Fibroblast of upper back skin (primary cell): ENCODE results near the gene PPIC.

Experiments used
- DNase-seq: peaks from one replicate; pipeline ENCODE4 v3.0.0-alpha.2; 2013

PPIC gene

DNA sequence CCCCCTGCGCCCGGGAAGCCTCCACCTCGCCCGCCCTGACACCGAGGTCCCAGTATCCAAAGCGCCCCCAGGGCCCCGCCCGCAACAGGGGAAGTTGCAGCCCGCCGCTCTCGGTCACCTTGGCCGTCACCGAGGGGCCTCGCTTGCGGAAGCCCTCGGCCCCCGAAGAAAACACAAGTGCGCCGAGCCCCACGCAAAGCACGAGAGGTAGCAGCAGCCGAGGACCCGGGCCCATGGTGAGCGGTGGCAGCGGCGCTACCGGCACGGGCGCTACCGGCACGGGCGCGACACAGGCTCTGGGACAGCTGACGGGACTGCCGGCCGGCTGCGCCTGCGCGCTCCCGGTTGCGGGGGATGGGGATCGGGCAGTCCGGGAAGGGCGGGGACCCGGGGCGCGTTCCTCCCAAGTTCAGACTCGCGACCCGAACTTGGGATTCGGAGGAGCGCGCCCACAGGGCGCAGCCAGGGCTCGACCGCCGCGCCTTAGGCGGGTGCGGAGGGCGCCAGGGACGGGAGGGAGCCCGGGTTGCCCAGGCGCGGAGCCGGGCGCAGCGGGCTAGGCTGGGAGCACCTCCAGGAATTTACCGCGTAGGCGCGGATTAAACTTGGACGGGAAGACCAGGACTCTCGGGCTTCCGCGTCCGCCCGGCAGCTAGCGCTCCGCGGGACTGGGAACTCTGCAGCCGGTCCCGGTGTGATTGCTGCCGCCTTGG is at the start of gene PPIC:
PPIC (minus strand) TSS at position 335 of the 713 bp plus-strand sequence; CDS start at position 235, 100 bp downstream.
- peak; percentile 72 for DNase-seq

GRCh38 chr5:123085638-123086286 is 49.2 kb upstream of the PPIC start:
- DNase-seq: no peak

DNA sequence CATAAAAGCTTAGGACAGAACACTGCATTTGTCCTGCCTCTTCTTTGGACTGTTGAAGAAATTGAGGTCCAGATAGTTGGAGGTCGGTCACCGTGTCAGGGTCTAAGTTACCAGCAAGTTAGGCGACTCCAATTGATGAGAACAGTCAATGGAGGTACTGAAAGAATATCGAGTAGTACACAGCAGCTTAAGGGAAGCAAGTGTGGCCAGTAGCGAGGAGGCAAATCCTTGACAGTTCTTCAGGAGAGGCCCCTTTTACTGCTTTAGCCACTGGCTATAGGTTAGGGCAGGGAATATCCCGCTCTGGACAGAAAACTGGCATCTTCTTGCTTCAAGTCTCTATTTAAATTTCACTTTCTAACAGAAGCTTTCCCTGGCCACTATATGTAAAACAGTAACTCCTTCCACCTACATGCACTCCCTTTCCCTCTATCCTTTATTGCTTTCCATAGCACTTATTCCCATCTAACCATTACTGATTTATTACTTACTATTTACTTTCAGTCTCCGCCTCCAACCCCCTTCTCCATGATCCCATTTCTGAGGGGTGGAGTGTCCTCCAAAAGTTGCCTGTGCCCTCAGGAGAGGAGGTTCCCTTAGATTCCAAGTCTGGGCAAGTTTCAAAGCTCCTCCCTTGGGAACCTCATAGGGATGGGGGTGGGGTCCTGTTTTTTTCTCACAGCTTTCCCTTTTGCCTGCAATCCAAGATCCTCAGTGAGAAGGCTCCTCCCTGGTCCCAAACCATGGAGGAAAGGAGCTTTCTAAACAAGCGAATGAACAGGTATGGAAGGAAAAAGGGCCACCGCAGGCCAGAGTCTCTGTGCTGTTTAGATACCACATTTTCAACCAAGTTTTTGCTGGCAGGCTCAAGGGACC is 48.4 kb upstream of the PPIC start:
- no peak for DNase-seq

GRCh38 chr5:123083298-123083697 is 46.8 kb upstream of the PPIC start:
- DNase-seq: no peak

GRCh38 chr5:123080215-123080614 is 43.7 kb upstream of the PPIC start:
- no peak for DNase-seq

- no peak for DNase-seq
Measured at GRCh38 chr5:123075521-123076163, 39.1 kb upstream of the PPIC start.

GRCh38 chr5:123068368-123068938 is 31.9 kb upstream of the PPIC start:
- DNase-seq: no peak

GRCh38 chr5:123066016-123066415 is 29.5 kb upstream of the PPIC start:
- no peak for DNase-seq

DNA sequence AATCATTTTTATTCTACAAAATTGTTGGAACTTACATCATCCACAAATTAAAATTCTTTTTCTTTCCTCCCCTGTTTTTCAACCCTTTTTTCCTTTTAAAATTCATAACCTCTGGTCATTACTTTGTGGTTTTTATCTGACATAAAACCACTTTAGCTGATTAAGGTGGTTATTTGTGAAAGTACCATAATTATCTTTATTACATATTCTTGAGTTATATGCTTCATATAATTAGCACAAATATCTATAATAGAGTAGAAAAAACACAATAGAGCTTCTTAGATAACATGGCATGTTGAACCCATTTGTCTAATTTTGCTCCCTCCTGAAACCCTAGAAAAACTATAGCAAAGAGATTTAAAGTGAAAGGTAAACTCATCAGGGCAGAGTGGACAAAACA is 22.9 kb upstream of the PPIC start:
- DNase-seq: no peak

- no peak for DNase-seq
Measured at GRCh38 chr5:123051206-123051605, 14.7 kb upstream of the PPIC start.

- peak; percentile 37 for DNase-seq
Measured at GRCh38 chr5:123047706-123048105, 11.2 kb upstream of the PPIC start.

- no peak for DNase-seq
Measured at GRCh38 chr5:123046222-123046621, 9.7 kb upstream of the PPIC start.

DNA sequence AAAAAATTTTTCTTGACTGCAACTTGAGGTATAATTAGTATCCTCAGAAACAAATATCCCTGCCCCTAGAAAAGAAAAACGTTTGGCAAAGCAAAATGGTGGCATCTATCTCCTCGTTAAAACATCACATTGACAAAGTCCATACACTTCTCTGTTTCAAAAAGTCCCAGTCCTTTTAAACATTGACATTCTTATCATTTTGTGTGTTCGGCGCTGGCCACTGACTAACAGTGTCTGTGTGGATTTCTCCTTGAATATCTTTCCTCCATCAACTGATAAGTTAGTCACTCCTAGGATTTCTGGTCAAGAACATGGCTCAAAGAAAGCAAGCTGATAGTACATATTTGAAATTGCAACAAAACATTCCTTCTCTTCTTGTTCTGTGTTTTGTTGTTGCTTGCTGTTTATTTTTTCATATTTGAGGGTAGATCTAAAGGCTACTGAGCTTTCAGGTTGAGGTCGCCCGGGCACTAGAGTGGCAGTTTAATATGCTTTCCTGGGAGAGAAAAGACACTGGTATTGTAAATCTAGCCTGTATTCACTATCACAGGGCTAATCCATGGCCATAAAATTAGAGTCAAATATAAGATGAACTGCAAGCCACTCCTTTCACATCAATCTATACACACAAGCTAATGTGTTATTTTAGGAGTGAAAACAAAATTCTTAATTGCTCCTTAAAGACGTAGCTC is 8.5 kb upstream of the PPIC start:
- no peak for DNase-seq

- no peak for DNase-seq
Measured at GRCh38 chr5:123039673-123040072, 3.1 kb upstream of the PPIC start.

DNA sequence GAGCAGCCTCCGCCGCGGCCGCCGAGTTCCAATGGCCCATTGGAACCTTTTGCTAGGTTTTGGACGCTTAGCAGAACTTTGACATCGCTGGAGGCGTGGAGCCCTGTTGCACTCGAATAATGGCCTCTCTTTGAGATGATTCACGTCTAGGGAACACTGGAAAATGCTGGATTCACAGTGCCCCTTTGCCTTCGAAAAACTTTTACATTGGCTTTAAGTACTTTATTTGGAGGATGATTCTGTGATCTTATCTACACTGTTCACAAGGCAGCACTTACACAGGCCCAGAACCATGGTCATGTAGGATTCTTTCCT is 536 bp upstream of the PPIC start:
- DNase-seq: no peak

GRCh38 chr5:123035918-123036390 is 571 bp downstream of the PPIC start:
- peak; percentile 29 for DNase-seq

DNA sequence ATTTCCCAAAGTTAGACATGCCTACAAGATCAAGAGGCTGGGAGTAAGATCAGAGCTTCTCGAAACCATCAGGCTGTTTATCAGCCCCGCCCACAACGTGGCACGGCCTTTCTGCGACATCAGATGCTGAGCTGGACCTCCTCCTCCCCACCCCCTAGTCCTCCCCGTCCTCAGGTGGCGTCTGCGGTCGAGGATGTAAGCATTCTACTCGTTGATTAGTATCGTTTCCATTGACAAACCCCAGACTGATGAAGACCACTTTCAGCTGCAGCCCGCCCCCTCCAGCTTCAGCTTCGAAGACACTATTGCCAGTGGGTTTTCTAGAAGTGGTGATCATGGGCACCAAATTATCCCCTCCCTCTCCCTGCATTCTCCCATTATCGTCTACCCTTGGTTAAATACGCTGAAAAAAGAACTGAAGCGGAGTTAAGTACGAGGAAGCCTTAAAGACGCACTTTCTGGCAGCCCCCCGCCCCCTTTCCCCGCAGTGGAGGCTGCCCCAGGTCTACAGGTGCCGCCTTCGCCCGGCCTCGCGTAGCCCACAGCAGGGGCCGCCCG is 1.1 kb downstream of the PPIC start:
- peak; percentile 17 for DNase-seq

DNA sequence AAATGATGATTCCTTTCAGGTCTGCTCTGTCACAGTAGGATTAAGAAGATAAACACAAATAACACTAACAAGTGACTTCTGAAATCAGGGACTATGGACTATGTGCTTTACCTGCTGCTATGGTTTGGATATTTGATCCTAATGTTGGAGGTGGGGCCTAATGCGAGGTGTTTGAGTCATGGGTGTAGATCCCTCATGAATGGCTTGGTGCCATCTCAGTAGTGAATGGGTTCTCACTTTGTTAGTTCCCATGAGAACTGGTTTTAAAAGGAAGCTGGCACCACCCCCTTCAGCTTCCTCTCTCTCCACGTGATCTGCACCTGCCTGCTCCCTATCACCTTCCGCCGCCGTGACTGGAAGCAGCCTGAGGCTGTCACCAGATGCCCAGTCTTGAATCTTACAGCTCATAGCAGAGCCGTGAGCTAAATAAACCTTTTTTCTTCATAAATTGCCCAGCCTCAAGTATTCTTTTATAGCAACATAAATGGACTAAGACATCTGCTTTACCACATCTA is 3.3 kb downstream of the PPIC start:
- no peak for DNase-seq

DNA sequence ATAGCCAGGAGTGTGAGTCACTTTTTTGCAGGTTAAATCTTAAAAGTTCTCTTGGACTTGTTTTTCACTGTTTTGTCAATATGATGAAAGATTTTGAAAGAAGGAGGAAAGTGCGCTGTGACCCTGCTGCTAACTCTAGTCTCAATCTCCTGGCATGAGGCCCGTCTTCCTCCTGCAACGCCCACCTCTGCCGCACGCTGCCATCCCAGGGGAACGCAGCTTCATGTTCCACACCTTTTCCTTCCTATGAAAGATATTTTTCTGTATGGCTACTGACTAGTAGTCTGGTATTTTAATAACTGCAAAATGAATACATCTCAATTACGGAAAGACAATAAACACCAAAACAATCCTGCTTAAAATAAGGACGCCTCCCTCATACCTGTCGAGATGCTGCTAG is 8.3 kb downstream of the PPIC start:
- DNase-seq: peak; percentile 20

DNA sequence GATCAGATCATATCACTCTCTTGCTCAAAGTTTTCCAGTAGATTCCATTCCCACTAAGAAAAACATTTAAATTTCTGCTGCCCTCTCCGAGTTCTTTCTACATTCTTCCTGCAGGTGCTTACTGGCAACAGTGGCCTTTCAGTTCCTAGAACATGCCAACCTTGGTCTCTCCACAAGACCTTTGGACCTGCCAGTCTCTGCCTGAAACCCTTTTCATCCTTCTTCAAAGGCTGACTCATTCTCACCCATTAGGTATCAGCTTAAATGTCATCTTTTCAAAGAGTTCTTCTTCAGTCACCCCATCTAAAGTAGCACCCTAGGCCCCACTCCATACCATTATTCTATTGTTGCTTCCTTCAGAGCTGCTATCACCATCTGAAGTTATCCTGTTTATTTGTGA is 21.8 kb downstream of the PPIC start:
- no peak for DNase-seq

DNA sequence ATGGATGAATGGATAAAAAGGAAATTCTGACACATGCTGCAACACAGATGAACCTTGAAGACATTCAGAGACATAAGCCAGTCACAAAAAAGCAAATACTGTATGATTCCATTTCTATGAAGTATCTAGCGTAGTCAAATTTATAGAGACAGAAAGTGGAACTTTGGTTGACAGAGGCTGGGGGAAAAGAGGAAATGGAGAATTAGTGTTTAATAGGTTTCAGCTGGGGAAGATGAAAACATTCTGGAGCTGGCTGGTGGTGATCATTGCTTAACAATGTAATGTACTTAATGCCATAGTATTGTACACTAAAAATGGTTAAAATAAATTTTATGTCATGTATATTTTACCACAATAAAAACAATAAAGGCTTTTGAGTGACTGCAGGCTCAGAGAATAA is 24.2 kb downstream of the PPIC start:
- DNase-seq: peak; percentile 64

GRCh38 chr5:123007754-123008153 is 28.8 kb downstream of the PPIC start:
- DNase-seq: no peak
